ENCODE results near the gene UPK2. TPM values are rescaled to one million over a fixed set of nuclear protein-coding genes. Genes with fewer than 3 reads are reported as not detected.

Gene UPK2
- total and polyA plus RNA-seq, 2 of the 13 experiments (the other 11 are each of a cell fraction or from before 2014, with no cell fraction given): not detected

DNA sequence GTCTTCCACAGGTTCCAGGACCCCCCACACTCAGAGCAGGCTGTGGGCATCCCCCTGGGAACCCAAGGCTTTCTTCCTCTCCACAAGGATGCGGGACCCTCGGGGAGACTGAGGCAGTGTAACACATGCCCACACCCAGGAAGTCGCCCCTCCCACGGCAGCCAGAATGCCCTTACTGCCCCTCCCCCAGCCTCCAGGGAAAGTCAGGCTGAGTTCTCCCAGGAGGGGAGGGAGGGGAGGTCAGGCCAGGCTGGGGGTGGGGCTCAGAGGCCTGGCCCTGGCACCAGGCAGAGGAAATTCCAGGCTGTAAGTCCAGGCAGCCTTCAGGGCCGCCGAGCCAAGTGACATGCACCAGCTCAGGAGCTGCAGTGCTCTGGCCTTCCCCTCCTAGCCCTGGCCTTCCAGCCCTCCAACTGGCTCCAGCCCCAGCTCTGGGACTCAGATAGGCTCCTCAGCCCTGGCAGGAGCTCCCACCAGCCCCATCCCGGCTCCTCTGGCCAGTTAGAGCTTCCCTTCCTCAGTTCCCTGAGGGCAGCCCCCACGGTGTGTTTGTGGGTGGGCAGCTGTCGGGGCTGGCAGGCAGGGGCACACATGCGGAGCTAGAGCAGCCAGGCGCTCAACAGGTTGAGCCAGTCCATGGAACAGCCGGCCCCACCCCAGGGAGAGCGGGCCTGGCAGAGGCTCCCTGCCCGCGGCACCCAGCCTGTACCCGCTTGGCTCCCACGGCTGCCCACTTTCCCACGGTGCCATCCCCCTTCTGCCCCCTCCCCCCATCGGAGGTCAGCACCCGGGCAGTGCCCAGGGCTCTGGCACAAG, 34.0 kb upstream of the UPK2 start (continued):
- TF ChIP-seq, protein P1, sequence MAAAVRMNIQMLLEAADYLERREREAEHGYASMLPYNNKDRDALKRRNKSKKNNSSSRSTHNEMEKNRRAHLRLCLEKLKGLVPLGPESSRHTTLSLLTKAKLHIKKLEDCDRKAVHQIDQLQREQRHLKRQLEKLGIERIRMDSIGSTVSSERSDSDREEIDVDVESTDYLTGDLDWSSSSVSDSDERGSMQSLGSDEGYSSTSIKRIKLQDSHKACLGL (CRISPR knock-in tag; IDR thresholded peaks at IDR 0.05): peak; percentile 55; the same call in 1 of the 2 replicates
- TF ChIP-seq RXRB (CRISPR knock-in tag; IDR thresholded peaks at IDR 0.05; ENCODE audit: borderline replicate concordance): peak; percentile 39; the same call in 1 of the 2 replicates
- TF ChIP-seq, protein P2, sequence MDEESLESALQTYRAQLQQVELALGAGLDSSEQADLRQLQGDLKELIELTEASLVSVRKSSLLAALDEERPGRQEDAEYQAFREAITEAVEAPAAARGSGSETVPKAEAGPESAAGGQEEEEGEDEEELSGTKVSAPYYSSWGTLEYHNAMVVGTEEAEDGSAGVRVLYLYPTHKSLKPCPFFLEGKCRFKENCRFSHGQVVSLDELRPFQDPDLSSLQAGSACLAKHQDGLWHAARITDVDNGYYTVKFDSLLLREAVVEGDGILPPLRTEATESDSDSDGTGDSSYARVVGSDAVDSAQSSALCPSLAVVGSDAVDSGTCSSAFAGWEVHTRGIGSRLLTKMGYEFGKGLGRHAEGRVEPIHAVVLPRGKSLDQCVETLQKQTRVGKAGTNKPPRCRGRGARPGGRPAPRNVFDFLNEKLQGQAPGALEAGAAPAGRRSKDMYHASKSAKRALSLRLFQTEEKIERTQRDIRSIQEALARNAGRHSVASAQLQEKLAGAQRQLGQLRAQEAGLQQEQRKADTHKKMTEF (CRISPR knock-in tag; IDR thresholded peaks at IDR 0.05): 0 out of 2 replicates have a peak, but pooled peaks have one; percentile 46
- TF ChIP-seq YY1 (IDR thresholded peaks at IDR 0.05; ENCODE audit: insufficient read depth, insufficient replicate concordance, low read depth, low read length): peak; percentile 23
- no peak for TF ChIP-seq NR3C1 (CRISPR knock-in tag; IDR thresholded peaks at IDR 0.05)
- peak; percentile 17; the same call in 1 of the 2 replicates for TF ChIP-seq MYC (CRISPR knock-in tag; IDR thresholded peaks at IDR 0.05; ENCODE audit: borderline replicate concordance)
- 0 out of 2 replicates have a peak, but pooled peaks have one; percentile 9 for TF ChIP-seq KMT2A (CRISPR knock-in tag; IDR thresholded peaks at IDR 0.05)
- TF ChIP-seq, protein P3, sequence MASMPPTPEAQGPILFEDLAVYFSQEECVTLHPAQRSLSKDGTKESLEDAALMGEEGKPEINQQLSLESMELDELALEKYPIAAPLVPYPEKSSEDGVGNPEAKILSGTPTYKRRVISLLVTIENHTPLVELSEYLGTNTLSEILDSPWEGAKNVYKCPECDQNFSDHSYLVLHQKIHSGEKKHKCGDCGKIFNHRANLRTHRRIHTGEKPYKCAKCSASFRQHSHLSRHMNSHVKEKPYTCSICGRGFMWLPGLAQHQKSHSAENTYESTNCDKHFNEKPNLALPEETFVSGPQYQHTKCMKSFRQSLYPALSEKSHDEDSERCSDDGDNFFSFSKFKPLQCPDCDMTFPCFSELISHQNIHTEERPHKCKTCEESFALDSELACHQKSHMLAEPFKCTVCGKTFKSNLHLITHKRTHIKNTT (CRISPR knock-in tag; IDR thresholded peaks at IDR 0.05): no peak
- TF ChIP-seq, protein P4, sequence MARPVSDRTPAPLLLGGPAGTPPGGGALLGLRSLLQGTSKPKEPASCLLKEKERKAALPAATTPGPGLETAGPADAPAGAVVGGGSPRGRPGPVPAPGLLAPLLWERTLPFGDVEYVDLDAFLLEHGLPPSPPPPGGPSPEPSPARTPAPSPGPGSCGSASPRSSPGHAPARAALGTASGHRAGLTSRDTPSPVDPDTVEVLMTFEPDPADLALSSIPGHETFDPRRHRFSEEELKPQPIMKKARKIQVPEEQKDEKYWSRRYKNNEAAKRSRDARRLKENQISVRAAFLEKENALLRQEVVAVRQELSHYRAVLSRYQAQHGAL (CRISPR knock-in tag; IDR thresholded peaks at IDR 0.05; ENCODE audit: not compliant biosample characterization): no peak
- TF ChIP-seq NCOA2 (CRISPR knock-in tag; IDR thresholded peaks at IDR 0.05): 0 out of 2 replicates have a peak, but pooled peaks have one; percentile 20
- TF ChIP-seq HNRNPL (IDR thresholded peaks at IDR 0.05; ENCODE audit: low read depth, low read length): peak; percentile 81
- TF ChIP-seq, protein P5, sequence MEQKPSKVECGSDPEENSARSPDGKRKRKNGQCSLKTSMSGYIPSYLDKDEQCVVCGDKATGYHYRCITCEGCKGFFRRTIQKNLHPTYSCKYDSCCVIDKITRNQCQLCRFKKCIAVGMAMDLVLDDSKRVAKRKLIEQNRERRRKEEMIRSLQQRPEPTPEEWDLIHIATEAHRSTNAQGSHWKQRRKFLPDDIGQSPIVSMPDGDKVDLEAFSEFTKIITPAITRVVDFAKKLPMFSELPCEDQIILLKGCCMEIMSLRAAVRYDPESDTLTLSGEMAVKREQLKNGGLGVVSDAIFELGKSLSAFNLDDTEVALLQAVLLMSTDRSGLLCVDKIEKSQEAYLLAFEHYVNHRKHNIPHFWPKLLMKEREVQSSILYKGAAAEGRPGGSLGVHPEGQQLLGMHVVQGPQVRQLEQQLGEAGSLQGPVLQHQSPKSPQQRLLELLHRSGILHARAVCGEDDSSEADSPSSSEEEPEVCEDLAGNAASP (CRISPR knock-in tag; IDR thresholded peaks at IDR 0.05; ENCODE audit: borderline replicate concordance): peak; percentile 49; the same call in 1 of the 2 replicates
- TF ChIP-seq ZNF768 (CRISPR knock-in tag; IDR thresholded peaks at IDR 0.05): peak; percentile 36; the same call in 1 of the 2 replicates
- peak; percentile 49; the same call in 1 of the 2 replicates for TF ChIP-seq ETV5 (CRISPR knock-in tag; IDR thresholded peaks at IDR 0.05; ENCODE audit: borderline replicate concordance)
- TF ChIP-seq SOX6 (IDR thresholded peaks at IDR 0.05): no peak
- TF ChIP-seq SOX6 (CRISPR knock-in tag; IDR thresholded peaks at IDR 0.05): peak; percentile 46
- TF ChIP-seq, protein P6, sequence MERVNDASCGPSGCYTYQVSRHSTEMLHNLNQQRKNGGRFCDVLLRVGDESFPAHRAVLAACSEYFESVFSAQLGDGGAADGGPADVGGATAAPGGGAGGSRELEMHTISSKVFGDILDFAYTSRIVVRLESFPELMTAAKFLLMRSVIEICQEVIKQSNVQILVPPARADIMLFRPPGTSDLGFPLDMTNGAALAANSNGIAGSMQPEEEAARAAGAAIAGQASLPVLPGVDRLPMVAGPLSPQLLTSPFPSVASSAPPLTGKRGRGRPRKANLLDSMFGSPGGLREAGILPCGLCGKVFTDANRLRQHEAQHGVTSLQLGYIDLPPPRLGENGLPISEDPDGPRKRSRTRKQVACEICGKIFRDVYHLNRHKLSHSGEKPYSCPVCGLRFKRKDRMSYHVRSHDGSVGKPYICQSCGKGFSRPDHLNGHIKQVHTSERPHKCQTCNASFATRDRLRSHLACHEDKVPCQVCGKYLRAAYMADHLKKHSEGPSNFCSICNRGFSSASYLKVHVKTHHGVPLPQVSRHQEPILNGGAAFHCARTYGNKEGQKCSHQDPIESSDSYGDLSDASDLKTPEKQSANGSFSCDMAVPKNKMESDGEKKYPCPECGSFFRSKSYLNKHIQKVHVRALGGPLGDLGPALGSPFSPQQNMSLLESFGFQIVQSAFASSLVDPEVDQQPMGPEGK (CRISPR knock-in tag; IDR thresholded peaks at IDR 0.05): peak; percentile 95
- TF ChIP-seq SOX13 (IDR thresholded peaks at IDR 0.05): no peak
- peak in 1 of 2 experiments; percentile 43; a peak in 1 of 4 replicates for TF ChIP-seq SOX13 (CRISPR knock-in tag; conservative IDR thresholded peaks at IDR 0.05 in 1 of 2, IDR thresholded peaks at IDR 0.05 in 1 of 2)

Measured in HepG2 (cell line).